Pancreas (tissue), 10 donors: Measurements from ENCODE around the gene LRRC30. TPM values are rescaled to one million over a fixed set of nuclear protein-coding genes. Genes with fewer than 3 reads are reported as not detected.

Experiments
- ATAC-seq, 4 donors: fragments of 200-7000 bp; cut with Tn5 transposase; one replicate each; pipeline versions ENCODE4 v1.8.0 to v1.9.1; 2020; ENCODE audit warnings: mild to moderate bottlenecking in 4 of 4, moderate library complexity in 4 of 4
- DNase-seq, 6 donors: peaks; one replicate each; pipeline ENCODE4 v3.0.0-alpha.2; 2020
- FAIRE-seq: peaks from 2 replicates; lab custom pipeline; 2012; peaks lifted over from hg19 to GRCh38; lab: Jason Lieb, UNC
- H3K27ac ChIP-seq, 4 donors: fragments of 200-600 bp; sonication (generic); 1 replicate in 3 of 4; 2 replicates in 1 of 4; pipeline versions ENCODE4 v1.5.0 to v1.8.0; 2020
- H3K27me3 ChIP-seq, 4 donors: fragments of 200-600 bp; one replicate each; pipeline ENCODE4 v1.8.0; 2021
- H3K36me3 ChIP-seq, 3 donors: fragments of 200-600 bp; sonication (generic) in 1 of 3; one replicate each; pipeline versions ENCODE4 v1.5.0 to v1.8.0; 2020 to 2021
- H3K4me1 ChIP-seq, 3 donors: fragments of 200-600 bp; one replicate each; pipeline ENCODE4 v1.8.0; 2021
- H3K4me3 ChIP-seq, 4 donors: fragments of 200-600 bp; sonication (generic) in 2 of 4; one replicate each; pipeline versions ENCODE4 v1.5.0 to v1.8.0; 2020 to 2021
- H3K9me3 ChIP-seq, 4 donors: fragments of 200-600 bp; one replicate each; pipeline ENCODE4 v1.8.0; 2021
- CTCF ChIP-seq, 4 donors: fragments of 200-600 bp; sonication (generic) in 3 of 4; IDR thresholded peaks; one replicate each; pipeline versions ENCODE4 v1.5.0 to v1.8.0; 2021; ENCODE audit warnings: antibody characterized with exemption in 4 of 4
- WGBS, 2 donors: extraction: QIAGEN DNeasy Blood & Tissue Kit; methylation state at CpG; one replicate each; pipeline ENCODE4 v1.1.7; 2013; 5-methylcytosine and 5-hydroxymethylcytosine counted together
- intact Hi-C, 3 donors: fragments of 100-400 bp; cut with DNase I; formaldehyde crosslinking; loops; one replicate each; pipeline versions ENCODE4 v1.11.1 to v1.14.2; 2022
- polyA plus RNA-seq, 2 donors: library from polyadenylated mRNA; stranded (reverse); fragments of 200-250 nt; gene quantifications; one replicate each; pipeline ENCODE4 v1.2.3, GENCODE V29; 2013
- total RNA-seq, 6 donors: library from RNA; stranded (reverse); fragmentation: NEBNext Ultra II Directional in 4 of 6; extraction: Animal tissue kit (Norgen Biotek cat#: 25700) in 4 of 6; gene quantifications; one replicate each; pipeline versions ENCODE4 v1.2.1 to v1.2.4, GENCODE V29; 2021 to 2023
- donor health status: healthy with polysubstance abuse.
- donor health status: DM: no; HTN: no; CAD: no; lungs with moderate emphysema.
- donor health status: DM: no; HTN: no; CAD: no.
- donor health status: control.
- donor health status: control.
- donor health status: Bipolar disorder and iron deficiency.
- donor health status: DM: yes; HTN: yes; CAD: no.
- donor health status: DM: no; HTN: no; CAD: no.
- donor health status: DM: no; HTN: no; CAD: no.
- donor health status: DM: yes; HTN: yes; CAD: no.

LRRC30 gene
- total and polyA plus RNA-seq, 8 donors: not detected

DNA sequence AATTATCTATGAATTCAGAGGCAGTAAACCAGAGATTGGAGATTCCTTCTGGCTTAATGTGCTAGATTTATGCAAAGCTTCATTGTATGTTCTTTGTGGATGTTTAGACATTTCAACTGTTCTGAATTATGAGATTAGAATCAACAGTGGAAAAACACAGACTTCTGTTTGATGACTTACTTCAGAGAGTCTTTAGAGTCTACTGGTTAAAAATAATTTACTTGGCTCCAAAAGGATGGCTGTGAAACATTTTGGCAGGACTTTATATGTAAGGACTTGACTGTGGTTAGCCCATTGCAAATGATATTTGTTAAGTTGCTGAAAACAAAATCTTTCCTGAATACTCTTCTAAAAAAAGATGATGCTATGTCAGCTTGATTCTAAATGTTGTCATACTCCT is 25.5 kb upstream of the LRRC30 start:
- H3K27me3 ChIP-seq: no peaks in the 10 kb centered on the region
- DNase-seq (no peak), FAIRE-seq (no peak), ATAC-seq (peak in 2 of 4 donors; percentile 22 to 44)
- H3K27ac ChIP-seq: no peak overlapping the region
- intact Hi-C loops: no loop called here
- no peak for TF ChIP-seq CTCF (IDR thresholded peaks at IDR 0.05)
- no peaks in the 10 kb centered on the region for H3K4me1 ChIP-seq
- no peak overlapping the region for H3K4me3 ChIP-seq
- H3K9me3 ChIP-seq: no peaks in the 10 kb centered on the region
- H3K36me3 ChIP-seq: no peaks in the 10 kb centered on the region

GRCh38 chr18:7206217-7206616 is 24.7 kb upstream of the LRRC30 start:
- no peak for FAIRE-seq
- H3K27me3 ChIP-seq: no peaks in the 10 kb centered on the region
- ATAC-seq: no peak
- H3K36me3 ChIP-seq: no peaks in the 10 kb centered on the region
- no peak overlapping the region for H3K4me3 ChIP-seq
- no peaks in the 10 kb centered on the region for H3K4me1 ChIP-seq
- no peak for TF ChIP-seq CTCF (IDR thresholded peaks at IDR 0.05)
- intact Hi-C loops: no loop called here
- H3K27ac ChIP-seq: no peak overlapping the region
- H3K9me3 ChIP-seq: no peaks in the 10 kb centered on the region
- 56 to 66% methylated on average over 6 of the region's 6 CpGs for WGBS, 2 donors
- DNase-seq: no peak

DNA sequence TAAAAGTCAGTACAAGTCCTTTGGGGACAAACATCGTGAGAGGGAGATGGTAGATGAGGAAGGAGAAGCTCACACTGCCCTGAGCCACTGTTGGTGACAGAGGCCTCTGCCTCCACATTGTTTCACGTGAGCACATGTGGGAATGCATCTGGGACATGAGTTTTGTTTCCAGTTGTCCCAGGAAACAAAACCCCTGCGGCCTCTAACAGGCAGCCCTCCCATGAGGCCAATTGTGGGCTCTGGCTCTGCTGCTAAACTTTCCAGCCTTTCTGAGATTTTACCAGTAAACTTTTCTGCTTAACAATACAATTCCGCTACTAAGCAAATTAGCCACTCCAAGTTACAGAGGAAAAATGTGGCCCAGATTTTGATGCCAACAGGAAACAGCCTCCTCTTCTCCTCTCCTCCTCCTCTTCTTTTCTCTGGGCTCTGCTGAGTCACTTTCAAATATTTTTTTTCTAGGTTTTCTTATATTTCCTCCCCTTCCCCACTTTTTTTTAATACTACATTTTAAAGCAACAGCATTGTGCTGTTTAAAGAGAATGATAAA is 23.4 kb upstream of the LRRC30 start:
- FAIRE-seq (no peak), DNase-seq (no peak), ATAC-seq (peak in 1 of 4 donors; percentile 18)
- TF ChIP-seq CTCF (IDR thresholded peaks at IDR 0.05): no peak
- Histone ChIP-seq H3K4me1 (no peaks in the 10 kb centered on the region), H3K4me3 (no peak overlapping the region), H3K9me3 (no peaks in the 10 kb centered on the region), H3K36me3 (no peaks in the 10 kb centered on the region), H3K27ac (no peak overlapping the region), H3K27me3 (no peaks in the 10 kb centered on the region)
- 76 to 86% methylated on average over 4 of the region's 4 CpGs for WGBS, 2 donors
- intact Hi-C loops: no loop called here

GRCh38 chr18:7221424-7222155 is 9.3 kb upstream of the LRRC30 start:
- Histone ChIP-seq H3K27me3 (no peaks in the 10 kb centered on the region), H3K9me3 (no peaks in the 10 kb centered on the region), H3K36me3 (no peaks in the 10 kb centered on the region), H3K27ac (no peak overlapping the region), H3K4me3 (no peak overlapping the region), H3K4me1 (no peaks in the 10 kb centered on the region)
- FAIRE-seq (no peak), DNase-seq (peak in 2 of 6 donors; percentile 25 to 47), ATAC-seq (peak in 3 of 4 donors; percentile 85 to 87 (median 87))
- peak; percentile 19 to 53 (median 44) for TF ChIP-seq CTCF (IDR thresholded peaks at IDR 0.05)
- WGBS, 2 donors: 41 to 48% methylated on average over 5 of the region's 5 CpGs
- intact Hi-C loops: no loop called here

DNA sequence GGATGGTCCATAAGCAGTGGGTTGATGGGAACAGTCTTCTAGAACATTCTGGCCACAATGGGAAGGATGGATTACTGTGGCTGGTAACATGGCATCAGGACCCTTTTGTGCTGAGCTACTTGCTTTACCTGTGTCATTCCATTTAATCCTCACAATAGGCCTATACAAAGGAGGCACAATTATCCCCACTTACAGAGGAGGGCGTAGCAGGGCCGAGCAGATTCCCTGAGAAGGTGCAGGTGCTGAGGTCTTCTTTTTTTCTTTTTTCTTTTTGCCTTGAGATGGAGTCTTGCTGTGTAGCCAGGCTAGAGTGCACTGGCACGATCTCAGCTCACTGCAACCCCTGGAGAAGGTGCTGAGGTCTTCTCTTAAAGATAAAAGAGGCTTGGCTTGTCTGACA is 6.7 kb upstream of the LRRC30 start:
- Histone ChIP-seq H3K4me3 (no peak overlapping the region), H3K27ac (no peak overlapping the region), H3K36me3 (no peaks in the 10 kb centered on the region), H3K9me3 (no peaks in the 10 kb centered on the region), H3K27me3 (no peaks in the 10 kb centered on the region), H3K4me1 (no peaks in the 10 kb centered on the region)
- DNase-seq: no peak
- TF ChIP-seq CTCF (IDR thresholded peaks at IDR 0.05): no peak
- 61 to 75% methylated on average over 3 of the region's 3 CpGs for WGBS, 2 donors
- intact Hi-C loops: no loop called here
- no peak for ATAC-seq
- no peak for FAIRE-seq
